H1 (cell line): ENCODE data around the gene CDH16. TPM values are rescaled to one million over a fixed set of nuclear protein-coding genes. Genes with fewer than 3 reads are reported as not detected.

Source experiments
- CTCF ChIA-PET: fragments of 300-600 bp; sonication (Branson Sonifier 250); formaldehyde crosslinking; loops from one replicate; lab custom pipeline; 2021; ENCODE audit not compliant: partially characterized antibody; lab: Charles Lee
- POLR2A ChIA-PET: fragments of 300-600 bp; sonication (Branson Sonifier 250); formaldehyde crosslinking; loops from one replicate; lab custom pipeline; 2021; ENCODE audit warnings: inconsistent platforms; ENCODE audit not compliant: partially characterized antibody; lab: Charles Lee
- DNase-seq, 2 experiments: peaks; one replicate each; pipeline versions ENCODE4 v3.0.0 to v3.0.0-alpha.2; 2010 to 2022; ENCODE audit warnings: low spot score in 2 of 2, low read depth in 1 of 2, mixed read lengths in 1 of 2
- FAIRE-seq: peaks from 2 replicates; lab custom pipeline; 2011; peaks lifted over from hg19 to GRCh38; lab: Jason Lieb, UNC
- H2AFZ ChIP-seq: 2 replicates; pipeline ENCODE4 v1.8.1; 2012; ENCODE audit warnings: low read length, inconsistent platforms
- H2AK5ac ChIP-seq: 2 replicates; pipeline ENCODE4 v1.6.1; 2013; ENCODE audit warnings: low read depth, low read length
- H2BK120ac ChIP-seq: replicated peaks from 2 replicates; pipeline ENCODE3; 2013; ENCODE audit warnings: low read depth, low read length, inconsistent platforms
- H2BK12ac ChIP-seq: 2 replicates; pipeline ENCODE4 v1.6.1; 2013; ENCODE audit warnings: low read depth, low read length
- H2BK15ac ChIP-seq: 2 replicates; pipeline ENCODE4 v1.6.1; 2013; ENCODE audit warnings: low read length
- H2BK20ac ChIP-seq: 2 replicates; pipeline ENCODE4 v1.6.1; 2013; ENCODE audit warnings: low read length
- H2BK5ac ChIP-seq: 2 replicates; pipeline ENCODE4 v1.6.1; 2013; ENCODE audit warnings: low read depth, low read length
- H3K14ac ChIP-seq: 2 replicates; pipeline ENCODE4 v1.6.1; 2013; ENCODE audit warnings: inconsistent platforms; ENCODE audit not compliant: insufficient read length
- H3K18ac ChIP-seq: 2 replicates; pipeline ENCODE4 v1.6.1; 2013; ENCODE audit warnings: low read length; ENCODE audit errors: extremely low read depth
- H3K23ac ChIP-seq: 2 replicates; pipeline ENCODE4 v1.6.1; 2013; ENCODE audit warnings: inconsistent platforms; ENCODE audit not compliant: insufficient read length
- H3K23me2 ChIP-seq: 2 replicates; pipeline ENCODE4 v1.6.1; 2013; ENCODE audit warnings: low read depth, low read length
- H3K27ac ChIP-seq: 2 replicates; pipeline ENCODE4 v1.6.1; 2011; ENCODE audit warnings: low read depth, low read length, inconsistent platforms
- H3K27me3 ChIP-seq, 4 experiments: replicated peaks in 1 of 4; 1 replicate in 1 of 4; 2 replicates in 3 of 4; pipeline versions ENCODE4 v1.6.1 to v1.8.1; 2011 to 2013; ENCODE audit warnings: low read length in 3 of 4, mild to moderate bottlenecking in 3 of 4, inconsistent platforms in 2 of 4, mixed read lengths in 2 of 4, moderate library complexity in 1 of 4; ENCODE audit not compliant: control insufficient read depth in 3 of 4, insufficient read depth in 3 of 4; ENCODE audit errors: extremely low read depth in 1 of 4
- H3K36me3 ChIP-seq, 4 experiments: 2 replicates each; pipeline versions ENCODE4 v1.6.1 to v1.8.1; 2011 to 2013; ENCODE audit warnings: mild to moderate bottlenecking in 4 of 4, low read length in 3 of 4, moderate library complexity in 2 of 4, control low read depth in 1 of 4, inconsistent platforms in 1 of 4; ENCODE audit not compliant: insufficient read depth in 4 of 4, control insufficient read depth in 2 of 4
- H3K4ac ChIP-seq: replicated peaks from 2 replicates; pipeline ENCODE3; 2013; ENCODE audit warnings: low read length, low read depth, mixed read lengths, inconsistent platforms; ENCODE audit not compliant: insufficient read length
- H3K4me1 ChIP-seq, 4 experiments: replicated peaks in 1 of 4; 1 replicate in 1 of 4; 2 replicates in 3 of 4; pipeline versions ENCODE4 v1.6.1 to v1.8.1; 2011 to 2013; ENCODE audit warnings: low read length in 3 of 4, inconsistent platforms in 2 of 4, mixed read lengths in 1 of 4; ENCODE audit not compliant: insufficient read depth in 4 of 4, control insufficient read depth in 3 of 4
- H3K4me2 ChIP-seq, 2 experiments: 2 replicates each; pipeline versions ENCODE4 v1.6.1 to v1.8.1; 2011 to 2013; ENCODE audit warnings: low read depth in 2 of 2, low read length in 2 of 2, control low read depth in 1 of 2, inconsistent platforms in 1 of 2, mild to moderate bottlenecking in 1 of 2; ENCODE audit not compliant: insufficient read depth in 1 of 2
- H3K4me3 ChIP-seq, 4 experiments: fragments of 200-600, 300-600 bp in 1 of 4; sonication (generic), shearing (Covaris generic), sonication (Bioruptor Twin) in 1 of 4; 2 replicates each; pipeline versions ENCODE4 v1.5.1 to v1.8.1; 2011 to 2016; ENCODE audit warnings: low read length in 4 of 4, low read depth in 3 of 4, control low read depth in 2 of 4, inconsistent platforms in 2 of 4, mild to moderate bottlenecking in 2 of 4, mixed read lengths in 1 of 4, moderate library complexity in 1 of 4; ENCODE audit not compliant: insufficient read depth in 2 of 4; ENCODE audit errors: extremely low read depth in 1 of 4
- H3K56ac ChIP-seq: replicated peaks from 2 replicates; pipeline ENCODE3; 2013; ENCODE audit warnings: low read depth, mild to moderate bottlenecking, mixed read lengths, low read length, inconsistent platforms; ENCODE audit not compliant: insufficient read length
- H3K79me1 ChIP-seq: 2 replicates; pipeline ENCODE4 v1.6.1; 2013; ENCODE audit warnings: low read depth, low read length, control low read depth
- H3K79me2 ChIP-seq, 2 experiments: 2 replicates each; pipeline versions ENCODE4 v1.6.1 to v1.8.1; 2012 to 2013; ENCODE audit warnings: low read length in 2 of 2, mild to moderate bottlenecking in 2 of 2, inconsistent platforms in 1 of 2; ENCODE audit not compliant: insufficient read depth in 2 of 2, control insufficient read depth in 1 of 2
- H3K9ac ChIP-seq, 4 experiments: replicated peaks in 1 of 4; 1 replicate in 1 of 4; 2 replicates in 3 of 4; pipeline versions ENCODE4 v1.6.1 to v1.8.1; 2011 to 2013; ENCODE audit warnings: low read depth in 3 of 4, low read length in 3 of 4, control low read depth in 2 of 4, mild to moderate bottlenecking in 2 of 4, moderate library complexity in 2 of 4, inconsistent platforms in 1 of 4; ENCODE audit errors: extremely low read depth in 1 of 4
- H3K9me3 ChIP-seq, 2 experiments: 2 replicates each; pipeline versions ENCODE4 v1.6.1 to v1.8.1; 2012 to 2013; ENCODE audit warnings: mild to moderate bottlenecking in 2 of 2, moderate library complexity in 2 of 2, control low read depth in 1 of 2, inconsistent platforms in 1 of 2, low read depth in 1 of 2, low read length in 1 of 2, mixed read lengths in 1 of 2; ENCODE audit not compliant: insufficient read depth in 2 of 2
- H4K20me1 ChIP-seq, 2 experiments: replicated peaks in 1 of 2; 2 replicates each; pipeline versions ENCODE3 to v1.8.1; 2011 to 2013; ENCODE audit warnings: inconsistent platforms in 2 of 2, low read length in 2 of 2, mild to moderate bottlenecking in 1 of 2; ENCODE audit not compliant: insufficient read depth in 2 of 2, control insufficient read depth in 1 of 2
- H4K5ac ChIP-seq: 2 replicates; pipeline ENCODE4 v1.6.1; 2013; ENCODE audit warnings: low read length, low read depth, mixed read lengths, inconsistent platforms; ENCODE audit not compliant: insufficient read length
- H4K8ac ChIP-seq: 2 replicates; pipeline ENCODE4 v1.8.0; 2013; ENCODE audit warnings: mild to moderate bottlenecking, moderate library complexity, low read length, inconsistent platforms; ENCODE audit not compliant: insufficient read depth; ENCODE audit errors: extremely low read depth
- H4K91ac ChIP-seq: replicated peaks from 2 replicates; pipeline ENCODE3; 2013; ENCODE audit warnings: low read length, mixed read lengths, inconsistent platforms; ENCODE audit not compliant: insufficient read length
- ATF2 ChIP-seq: IDR thresholded peaks from 2 replicates; pipeline ENCODE4 v1.6.1; 2012; ENCODE audit warnings: low read length, inconsistent platforms
- BACH1 ChIP-seq: IDR thresholded peaks from 2 replicates; pipeline ENCODE4 v1.6.1; 2012; ENCODE audit warnings: low read length, improper control_type of control experiment
- BCL11A ChIP-seq, 2 experiments: IDR thresholded peaks; one replicate each; pipeline ENCODE4 v1.6.1; 2011; ENCODE audit warnings: low read depth in 2 of 2, low read length in 2 of 2, mild to moderate bottlenecking in 2 of 2
- CHD1 ChIP-seq: IDR thresholded peaks from 2 replicates; pipeline ENCODE4 v1.6.1; 2012; ENCODE audit warnings: low read depth, low read length, improper control_type of control experiment
- GABPA ChIP-seq: IDR thresholded peaks from 2 replicates; pipeline ENCODE4 v1.6.1; 2011; ENCODE audit warnings: mild to moderate bottlenecking, low read length, moderate library complexity, borderline replicate concordance; ENCODE audit not compliant: insufficient read depth
- HDAC2 ChIP-seq, 2 experiments: fragments of 300-600 bp in 1 of 2; sonication (generic) in 1 of 2; IDR thresholded peaks; 2 replicates each; pipeline ENCODE4 v1.6.1; 2011 to 2012; ENCODE audit warnings: low read depth in 2 of 2, low read length in 2 of 2, mild to moderate bottlenecking in 2 of 2, moderate library complexity in 2 of 2, borderline replicate concordance in 1 of 2, inconsistent platforms in 1 of 2
- JUN ChIP-seq: IDR thresholded peaks from 2 replicates; pipeline ENCODE4 v1.6.1; 2011; ENCODE audit warnings: low read depth, mild to moderate bottlenecking, improper control_type of control experiment, low read length
- KDM5A ChIP-seq: fragments of 200-600 bp; IDR thresholded peaks from 2 replicates; pipeline ENCODE4 v1.7.1; 2012; ENCODE audit warnings: mild to moderate bottlenecking, low read length, inconsistent platforms, mixed read lengths
- MAFK ChIP-seq: IDR thresholded peaks from 2 replicates; pipeline ENCODE4 v1.6.1; 2012; ENCODE audit warnings: low read depth, mild to moderate bottlenecking, improper control_type of control experiment, low read length
- NANOG ChIP-seq: IDR thresholded peaks from 2 replicates; pipeline ENCODE4 v1.6.1; 2011; ENCODE audit warnings: low read length, low read depth, mild to moderate bottlenecking, inconsistent platforms; ENCODE audit not compliant: insufficient read depth, poor library complexity, severe bottlenecking
- NRF1 ChIP-seq: IDR thresholded peaks from 2 replicates; pipeline ENCODE4 v1.6.1; 2011; ENCODE audit warnings: mild to moderate bottlenecking, low read depth, low read length, improper control_type of control experiment
- SAP30 ChIP-seq: fragments of 300-600 bp; sonication (generic); IDR thresholded peaks from 2 replicates; pipeline ENCODE4 v1.7.1; 2012; ENCODE audit warnings: low read length, moderate library complexity, mild to moderate bottlenecking, inconsistent platforms; ENCODE audit not compliant: insufficient read depth, insufficient replicate concordance
- polyA plus RNA-seq, 7 experiments: library from polyadenylated mRNA; depleted of rRNA in 3 of 7; stranded (reverse) in 5 of 7; unstranded in 2 of 7; fragments of >200 nt in 5 of 7; fragments of 200-250 nt in 2 of 7; gene quantifications; 1 replicate in 5 of 7; 2 replicates in 1 of 7; 4 replicates in 1 of 7; pipeline versions ENCODE4 v1.2.1 to v1.2.3, GENCODE V29; 2011 to 2013; ENCODE audit warnings: missing spikeins in 2 of 7, mixed read lengths in 2 of 7
- total RNA-seq: library from RNA; stranded (reverse); fragmentation: NEBNext Ultra II Directional; extraction: Animal tissue kit (Norgen Biotek cat#: 25700); gene quantifications from 2 replicates; pipeline ENCODE4 v1.2.1, GENCODE V29; 2021

CDH16 gene
- total and polyA plus RNA-seq, 2 of the 8 experiments (the other 6 are each of a cell fraction or from before 2014, with no cell fraction given) = not detected

GRCh38 chr16:66873685-66874055, 45.0 kb downstream of the CDH16 start:
- Histone ChIP-seq H4K8ac (no peak overlapping the region), H4K5ac (no peak overlapping the region), H3K4me2 (peak overlapping the region in 1 of 2 experiments; percentile 15; a peak in 1 of 4 replicates), H3K27me3 (no peaks in the 10 kb centered on the region; a peak in 1 of 7 replicates), H3K9me3 (no peaks in the 10 kb centered on the region), H2BK15ac (no peak overlapping the region), H2BK20ac (no peak overlapping the region), H3K27ac (no peak overlapping the region), H2BK5ac (no peak overlapping the region), H3K4ac (no peak overlapping the region), H3K56ac (no peak overlapping the region), H2AFZ (no peak overlapping the region), H3K4me3 (no peak overlapping the region), H3K18ac (no peak overlapping the region), H3K23me2 (no peaks in the 10 kb centered on the region), H2BK12ac (no peak overlapping the region), H4K20me1 (no peaks in the 10 kb centered on the region), H3K23ac (no peak overlapping the region), H3K9ac (no peak overlapping the region), H2BK120ac (no peak overlapping the region), H3K4me1 (peaks cover 0 to 6% (median 2%) of the 10 kb centered on the region in 4 experiments; a peak in 4 of 7 replicates), H2AK5ac (no peak overlapping the region), H3K79me2 (no peaks in the 10 kb centered on the region), H3K36me3 (no peaks in the 10 kb centered on the region), H3K79me1 (no peaks in the 10 kb centered on the region), H3K14ac (no peak overlapping the region), H4K91ac (no peak overlapping the region)
- ChIA-PET CTCF (interaction anchor here (0.7 to 2.0 kb wide), 14 partner anchors 14 to 469 kb away, joined by 3 to 14 read pairs (median 4); no protein-coding TSS in a partner anchor), POLR2A (interaction anchor here (0.7 to 1.6 kb wide), 4 partner anchors 8 to 122 kb away, joined by 3 to 7 read pairs (median 4); partner anchors contain the start of gene DYNC1LI2)
- FAIRE-seq (no peak), DNase-seq (no peak)
- no peak for TF ChIP-seq BCL11A (IDR thresholded peaks at IDR 0.05; ENCODE audit: low read depth in 2 of 2, low read length in 2 of 2)
- TF ChIP-seq BACH1 = no peak
- TF ChIP-seq MAFK = no peak
- TF ChIP-seq NANOG = no peak
- no peak for TF ChIP-seq HDAC2 (IDR thresholded peaks at IDR 0.05; ENCODE audit: borderline replicate concordance in 1 of 2, low read depth in 2 of 2, low read length in 2 of 2)
- TF ChIP-seq KDM5A = no peak
- TF ChIP-seq SAP30 = no peak
- no peak for TF ChIP-seq CHD1
- no peak for TF ChIP-seq ATF2
- TF ChIP-seq GABPA = no peak
- TF ChIP-seq JUN = no peak
- TF ChIP-seq NRF1 = no peak
